Brain microvascular endothelial cell (primary cell): ENCODE results near the gene C1orf159.

Experiments
- DNase-seq: peaks from one replicate; pipeline ENCODE4 v3.0.0-alpha.2; 2020
- H3K27ac ChIP-seq: fragments of 250-450 bp; sonication (Bioruptor Pico); 2 replicates; pipeline ENCODE4 v1.5.1; 2020; ENCODE audit warnings: mild to moderate bottlenecking, moderate library complexity
- H3K27me3 ChIP-seq: fragments of 250-450 bp; sonication (Bioruptor Pico); replicated peaks from 2 replicates; pipeline ENCODE4 v1.5.1; 2020; ENCODE audit warnings: mild to moderate bottlenecking
- H3K36me3 ChIP-seq: fragments of 250-450 bp; sonication (Bioruptor Pico); replicated peaks from 2 replicates; pipeline ENCODE4 v1.5.1; 2020; ENCODE audit warnings: mild to moderate bottlenecking
- H3K4me3 ChIP-seq: 2 replicates; pipeline ENCODE4 v1.5.1; 2011; ENCODE audit warnings: low read depth, mild to moderate bottlenecking, control low read depth, low read length, moderate library complexity
- CTCF ChIP-seq: IDR thresholded peaks from 2 replicates; pipeline ENCODE4 v1.5.1; 2011; ENCODE audit warnings: low read depth, mild to moderate bottlenecking, moderate library complexity, low read length, control low read depth, inconsistent platforms; ENCODE audit errors: missing control alignments
- in situ Hi-C: cut with HindIII; loops from 2 replicates; pipeline ENCODE4 v1.10.0; 2017; ENCODE audit warnings: low sequenced_read_pairs, low pct_ligation_motif_present

The C1orf159 gene

GRCh38 chr1:1033009-1033587 is 82.8 kb downstream of the C1orf159 start:
- Histone ChIP-seq H3K27me3 (no peaks in the 10 kb centered on the region), H3K27ac (no peak overlapping the region), H3K36me3 (peaks cover 9% of the 10 kb centered on the region), H3K4me3 (peak overlapping the region; percentile 37)
- TF ChIP-seq CTCF: peak; percentile 81
- DNase-seq: peak; percentile 54
- in situ Hi-C loops: no loop called here

- no peak overlapping the region for H3K27ac ChIP-seq
- no peak for DNase-seq
- H3K36me3 ChIP-seq: peaks cover 15% of the 10 kb centered on the region
- no peak overlapping the region for H3K4me3 ChIP-seq
- in situ Hi-C loops: no loop called here
- H3K27me3 ChIP-seq: no peaks in the 10 kb centered on the region
- TF ChIP-seq CTCF: peak; percentile 20
These were observed 83.5 kb downstream of the C1orf159 start for GRCh38 chr1:1032424-1032823.
